Measurements from ENCODE around the gene WDR55. TPM values are rescaled to one million over a fixed set of nuclear protein-coding genes. Genes with fewer than 3 reads are reported as not detected.

WDR55 gene
- total RNA-seq, 2 donors from 2014 or later, result 20.4 to 23.1 TPM

- H3K9me3 ChIP-seq (ENCODE audit: control insufficient read depth, low read length), result peaks cover 13% of the 10 kb centered on the region
- peak within 1 kb of the TSS; percentile 58 for H3K9ac ChIP-seq (ENCODE audit: extremely low read depth, low read length, poor library complexity, severe bottlenecking)
- H3K36me3 ChIP-seq (ENCODE audit: control insufficient read depth, insufficient read depth, low read length), result peaks cover 22% of the 10 kb centered on the region
- peaks cover 19% of the 10 kb centered on the region for H3K9me3 Mint-ChIP-seq
- peak; percentile 80 for TF ChIP-seq CTCF (conservative IDR thresholded peaks at IDR 0.05)
- H3K27me3 Mint-ChIP-seq (ENCODE audit: insufficient read depth), result no peaks in the 10 kb centered on the region
- peak; percentile 99 for DNase-seq
- H3K36me3 Mint-ChIP-seq (ENCODE audit: low read depth), result peaks cover 31% of the 10 kb centered on the region
- peak within 1 kb of the TSS; percentile 74 for H3K4me3 Mint-ChIP-seq
- WGBS, 2 experiments (ENCODE audit: insufficient coverage in 1 of 2, insufficient read length in 1 of 2), result 1% methylated on average over 33 to 63 of the region's 63 CpGs
- peak within 1 kb of the TSS; percentile 88 for H3K4me3 ChIP-seq (ENCODE audit: low read length)
- H3K27ac ChIP-seq (ENCODE audit: low read depth, low read length), result peak within 1 kb of the TSS; percentile 8
- no peaks in the 10 kb centered on the region for H3K27me3 ChIP-seq (ENCODE audit: control insufficient read depth, insufficient read depth, low read length, poor library complexity, severe bottlenecking)
- peaks cover 11% of the 10 kb centered on the region for H3K4me1 Mint-ChIP-seq
- peaks cover 7% of the 10 kb centered on the region for H3K4me1 ChIP-seq (ENCODE audit: control insufficient read depth, insufficient read depth, low read length)
- peak within 1 kb of the TSS; percentile 84 for H3K27ac Mint-ChIP-seq
These were observed 25.3 kb upstream of the WDR55 start, which contains the start of gene TMCO6 for GRCh38 chr5:140639148-140639981. Gene TMCO6 (plus strand): TSS chr5:140639451. CDS start chr5:140639528, 77 bp downstream.

- H3K36me3 Mint-ChIP-seq (ENCODE audit: low read depth), result peaks cover 48% of the 10 kb centered on the region
- peaks cover 42% of the 10 kb centered on the region for H3K36me3 ChIP-seq (ENCODE audit: control insufficient read depth, insufficient read depth, low read length)
- H3K9me3 ChIP-seq (ENCODE audit: control insufficient read depth, low read length), result peaks cover 13% of the 10 kb centered on the region
- DNase-seq, result no peak
- TF ChIP-seq CTCF (conservative IDR thresholded peaks at IDR 0.05), result no peak
- peaks cover 7% of the 10 kb centered on the region for H3K4me1 ChIP-seq (ENCODE audit: control insufficient read depth, insufficient read depth, low read length)
- H3K27me3 Mint-ChIP-seq (ENCODE audit: insufficient read depth), result no peaks in the 10 kb centered on the region
- H3K9me3 Mint-ChIP-seq, result peaks cover 19% of the 10 kb centered on the region
- H3K27me3 ChIP-seq (ENCODE audit: control insufficient read depth, insufficient read depth, low read length, poor library complexity, severe bottlenecking), result no peaks in the 10 kb centered on the region
- no peak overlapping the region for H3K9ac ChIP-seq (ENCODE audit: extremely low read depth, low read length, poor library complexity, severe bottlenecking)
- WGBS, 2 experiments (ENCODE audit: insufficient coverage in 1 of 2, insufficient read length in 1 of 2), result 91 to 94% methylated on average over 3 to 8 of the region's 8 CpGs
- H3K4me3 ChIP-seq (ENCODE audit: low read length), result no peak overlapping the region
- no peak overlapping the region for H3K27ac ChIP-seq (ENCODE audit: low read depth, low read length)
- H3K4me3 Mint-ChIP-seq, result no peak overlapping the region
- H3K27ac Mint-ChIP-seq, result no peak overlapping the region
- peaks cover 14% of the 10 kb centered on the region for H3K4me1 Mint-ChIP-seq
These were observed 23.0 kb upstream of the WDR55 start for GRCh38 chr5:140641716-140642115.

GRCh38 chr5:140642718-140643117, 22.0 kb upstream of the WDR55 start:
- no peaks in the 10 kb centered on the region for H3K27me3 ChIP-seq (ENCODE audit: control insufficient read depth, insufficient read depth, low read length, poor library complexity, severe bottlenecking)
- no peak overlapping the region for H3K27ac Mint-ChIP-seq
- no peak overlapping the region for H3K27ac ChIP-seq (ENCODE audit: low read depth, low read length)
- no peak overlapping the region for H3K9ac ChIP-seq (ENCODE audit: extremely low read depth, low read length, poor library complexity, severe bottlenecking)
- H3K4me1 Mint-ChIP-seq, result peaks cover 16% of the 10 kb centered on the region
- DNase-seq, result no peak
- peaks cover 7% of the 10 kb centered on the region for H3K4me1 ChIP-seq (ENCODE audit: control insufficient read depth, insufficient read depth, low read length)
- 86 to 93% methylated on average over 2 to 3 of the region's 3 CpGs for WGBS, 2 experiments (ENCODE audit: insufficient coverage in 1 of 2, insufficient read length in 1 of 2)
- H3K36me3 Mint-ChIP-seq (ENCODE audit: low read depth), result peaks cover 48% of the 10 kb centered on the region
- H3K4me3 Mint-ChIP-seq, result no peak overlapping the region
- no peaks in the 10 kb centered on the region for H3K27me3 Mint-ChIP-seq (ENCODE audit: insufficient read depth)
- H3K4me3 ChIP-seq (ENCODE audit: low read length), result no peak overlapping the region
- peaks cover 12% of the 10 kb centered on the region for H3K9me3 Mint-ChIP-seq
- no peak for TF ChIP-seq CTCF (conservative IDR thresholded peaks at IDR 0.05)
- peaks cover 4% of the 10 kb centered on the region for H3K9me3 ChIP-seq (ENCODE audit: control insufficient read depth, low read length)
- peaks cover 42% of the 10 kb centered on the region for H3K36me3 ChIP-seq (ENCODE audit: control insufficient read depth, insufficient read depth, low read length)

Data from endodermal cell (in vitro differentiated cells).